Esophagus squamous epithelium (tissue), 5 donors: ENCODE results near the gene ITPK1. TPM values are rescaled to one million over a fixed set of nuclear protein-coding genes. Genes with fewer than 3 reads are reported as not detected.

Experiments used
- DNase-seq: peaks from one replicate; lab custom pipeline; 2025; lab: John Stamatoyannopoulos, UW
- H3K27ac ChIP-seq, 4 donors: fragments of 200-600 bp; sonication (generic); one replicate each; pipeline ENCODE4 v1.5.1; 2016 to 2019; ENCODE audit warnings: mild to moderate bottlenecking in 1 of 4
- H3K27me3 ChIP-seq, 4 donors: fragments of 200-600 bp; sonication (generic); 1 replicate in 3 of 4; 2 replicates in 1 of 4; pipeline versions ENCODE4 v1.5.1 to v1.6.0; 2017 to 2021; ENCODE audit warnings: antibody characterized with exemption in 1 of 4
- H3K36me3 ChIP-seq, 3 donors: fragments of 200-600 bp; sonication (generic); one replicate each; pipeline ENCODE4 v1.5.1; 2016 to 2019
- H3K4me1 ChIP-seq, 3 donors: fragments of 200-600 bp; sonication (generic); one replicate each; pipeline ENCODE4 v1.5.1; 2017 to 2019
- H3K4me3 ChIP-seq, 4 donors: fragments of 200-600 bp; sonication (generic); 1 replicate in 3 of 4; 2 replicates in 1 of 4; pipeline ENCODE4 v1.5.1; 2016 to 2019; ENCODE audit warnings: mild to moderate bottlenecking in 2 of 4, moderate library complexity in 1 of 4
- H3K9me3 ChIP-seq, 3 donors: fragments of 200-600 bp; sonication (generic); one replicate each; pipeline ENCODE4 v1.5.1; 2016 to 2019
- CTCF ChIP-seq, 6 experiments: fragments of 450-650 bp in 4 of 6; fragments of 200-600 bp in 2 of 6; sonication (generic) in 2 of 6; IDR thresholded peaks; one replicate each; pipeline ENCODE4 v1.5.1; 2016 to 2019; ENCODE audit warnings: antibody characterized with exemption in 6 of 6, mild to moderate bottlenecking in 4 of 6, moderate library complexity in 4 of 6
- POLR2A ChIP-seq, 4 donors: fragments of 450-650 bp; IDR thresholded peaks; one replicate each; pipeline ENCODE4 v1.6.1; 2017; ENCODE audit warnings: antibody characterized with exemption in 4 of 4, mild to moderate bottlenecking in 4 of 4, moderate library complexity in 3 of 4
- WGBS, 2 donors: methylation state at CpG; one replicate each; pipeline ENCODE4 v1.1.5; 2018; 5-methylcytosine and 5-hydroxymethylcytosine counted together
- intact Hi-C: fragments of 100-400 bp; cut with DNase I; formaldehyde crosslinking; loops from one replicate; pipeline ENCODE4 v1.15.0; 2022
- total RNA-seq, 4 donors: library from RNA; depleted of rRNA; stranded (reverse); fragments of >200 nt; gene quantifications; one replicate each; pipeline ENCODE4 v1.1.0, GENCODE V29; 2016
- donor health status: DM: yes; HTN: yes; CAD: no.

ITPK1 gene
- total RNA-seq, 4 donors from 2014 or later = 14.2 to 34.5 (median 25.8) TPM

DNA sequence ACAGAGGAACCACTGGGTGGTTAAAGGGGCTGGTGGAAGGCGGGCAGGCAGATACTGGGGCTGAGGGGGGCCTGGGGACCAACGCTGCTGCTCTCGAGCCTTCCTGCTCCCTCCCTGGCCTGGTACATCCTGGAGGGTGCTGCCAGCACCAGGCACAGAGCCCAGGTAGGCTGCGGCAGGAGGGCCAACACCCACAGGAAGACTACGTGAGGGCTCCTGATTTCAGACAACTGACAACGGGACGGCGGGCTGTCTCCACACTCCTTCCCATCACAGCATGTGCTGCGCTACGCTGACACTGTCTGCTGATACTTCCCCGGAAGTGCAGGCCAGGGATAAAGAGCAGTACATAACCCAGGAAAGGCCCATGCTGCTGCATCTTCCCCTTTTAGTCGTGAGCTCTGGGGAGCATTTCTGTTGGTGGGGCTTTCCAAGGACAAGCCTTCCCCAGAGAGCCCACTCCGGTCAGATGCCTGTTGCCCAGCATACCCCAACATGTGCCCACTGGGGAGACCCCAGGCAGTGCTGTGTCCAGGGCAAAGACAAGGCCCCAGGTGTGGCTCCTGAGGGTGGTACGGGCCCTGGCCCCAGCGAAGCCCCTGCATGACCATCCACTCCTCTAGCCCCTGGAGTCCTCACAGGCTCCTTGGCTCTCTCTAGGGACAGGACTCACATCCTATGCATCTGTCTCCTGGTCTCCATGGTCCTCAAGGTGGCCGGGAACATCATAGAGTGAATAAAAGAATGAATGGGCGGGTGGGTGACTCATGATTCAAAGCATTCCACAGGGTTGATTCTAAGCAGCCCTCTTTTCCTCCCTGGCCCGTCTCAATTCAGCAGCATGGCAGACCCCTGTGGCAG lies 154.8 kb downstream of the ITPK1 start:
- 61 to 93% methylated on average over 3 to 6 of the region's 18 CpGs for WGBS, 2 donors

DNA sequence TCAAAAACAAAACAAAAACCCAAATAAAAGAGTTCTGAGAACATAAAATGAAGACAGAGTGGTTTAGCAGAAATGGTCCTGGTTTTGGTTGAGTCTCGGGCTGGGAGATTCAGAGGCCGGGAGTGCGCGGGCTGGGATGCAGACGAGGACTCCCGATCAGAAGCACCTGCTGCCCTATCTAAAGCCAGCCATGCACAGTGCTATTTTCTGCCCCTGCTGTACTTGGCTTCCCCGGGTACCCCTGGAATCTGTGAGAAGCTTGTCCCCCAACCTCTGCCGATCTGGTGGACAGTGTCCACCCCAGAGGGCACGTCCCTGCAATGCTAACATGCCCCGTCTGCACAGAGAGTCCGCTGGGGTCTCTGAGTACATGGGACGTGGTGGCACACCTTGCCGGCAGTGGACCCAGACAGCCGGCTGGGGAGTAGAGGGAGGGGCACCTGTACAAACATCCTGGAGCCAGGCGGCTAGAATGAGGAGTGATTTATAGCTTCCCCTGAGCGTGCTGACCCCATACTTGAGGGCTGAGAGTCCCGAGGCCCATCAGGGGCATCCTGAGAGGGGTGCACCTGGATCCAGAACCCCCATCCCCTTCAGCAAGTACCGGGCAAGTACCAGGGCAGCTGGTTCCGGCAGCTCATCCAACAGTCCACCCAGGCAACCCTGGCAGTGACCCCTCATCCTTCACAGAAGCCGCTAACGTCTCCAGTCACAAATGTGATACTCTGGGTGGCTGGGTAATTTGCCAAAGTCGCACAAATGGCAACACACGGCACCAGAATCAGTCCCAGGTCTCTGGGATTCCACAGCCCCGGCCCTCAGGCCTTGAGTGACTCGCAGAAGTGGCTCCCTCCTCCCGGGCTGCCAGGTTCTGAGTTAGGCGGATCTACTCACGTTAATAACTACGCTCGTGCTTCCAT lies 155.7 kb downstream of the ITPK1 start:
- 81 to 83% methylated on average over 11 to 13 of the region's 30 CpGs for WGBS, 2 donors
- intact Hi-C loops = no loop called here

More for the DNA sequence above, 154.8 kb downstream of the ITPK1 start:
- H3K9me3 ChIP-seq = no peaks in the 10 kb centered on the region
- no peaks in the 10 kb centered on the region for H3K27me3 ChIP-seq
- H3K4me1 ChIP-seq = peaks cover 0 to 16% (median 6%) of the 10 kb centered on the region in 3 donors
- TF ChIP-seq CTCF (IDR thresholded peaks at IDR 0.05) (no peak), POLR2A (IDR thresholded peaks at IDR 0.05) (no peak)
- H3K4me3 ChIP-seq = no peak overlapping the region
- intact Hi-C loops = no loop called here
- peaks cover 0 to 63% (median 4%) of the 10 kb centered on the region in 3 donors for H3K36me3 ChIP-seq
- H3K27ac ChIP-seq = no peak overlapping the region
- no peak for DNase-seq

DNA sequence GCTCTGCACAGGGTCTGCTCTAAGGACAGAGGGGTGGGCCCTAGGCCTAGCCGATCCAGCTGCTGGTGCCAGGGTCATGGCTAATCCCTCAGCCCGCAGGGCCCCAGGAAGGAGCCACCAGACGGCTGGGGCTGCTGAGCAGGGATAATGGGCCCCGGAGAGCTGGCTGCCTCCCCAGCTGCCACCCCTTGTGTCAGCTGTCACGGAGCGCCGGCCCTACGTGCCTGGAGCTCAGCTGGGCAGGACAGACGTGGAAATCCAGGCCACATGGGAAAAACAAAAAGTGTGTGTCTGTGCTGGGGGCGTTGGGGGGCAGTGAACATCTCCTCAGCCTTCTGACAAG lies 156.6 kb downstream of the ITPK1 start:
- no peaks in the 10 kb centered on the region for H3K27me3 ChIP-seq
- intact Hi-C loops = no loop called here
- WGBS, 2 donors = 71% methylated on average over 7 of the region's 10 CpGs; no CpG with 5 or more reads in 1 of the 2 donors
- H3K4me3 ChIP-seq = no peak overlapping the region
- H3K4me1 ChIP-seq = peaks cover 0 to 15% (median 3%) of the 10 kb centered on the region in 3 donors
- no peaks in the 10 kb centered on the region for H3K9me3 ChIP-seq
- H3K36me3 ChIP-seq = peaks cover 0 to 64% (median 4%) of the 10 kb centered on the region in 3 donors
- DNase-seq = no peak
- H3K27ac ChIP-seq = peak overlapping the region in 2 of 4 donors; percentile 18 to 44
- TF ChIP-seq POLR2A (IDR thresholded peaks at IDR 0.05) = no peak
- TF ChIP-seq CTCF (IDR thresholded peaks at IDR 0.05) = no peak

More for the DNA sequence above, 155.7 kb downstream of the ITPK1 start:
- no peak overlapping the region for H3K4me3 ChIP-seq
- TF ChIP-seq POLR2A (IDR thresholded peaks at IDR 0.05) (no peak), CTCF (IDR thresholded peaks at IDR 0.05) (no peak)
- peaks cover 0 to 64% (median 4%) of the 10 kb centered on the region in 3 donors for H3K36me3 ChIP-seq
- no peaks in the 10 kb centered on the region for H3K9me3 ChIP-seq
- H3K27me3 ChIP-seq = no peaks in the 10 kb centered on the region
- peaks cover 0 to 15% (median 6%) of the 10 kb centered on the region in 3 donors for H3K4me1 ChIP-seq
- DNase-seq = no peak
- H3K27ac ChIP-seq = peak overlapping the region in 1 of 4 donors; percentile 18

- TF ChIP-seq CTCF (IDR thresholded peaks at IDR 0.05) (no peak), POLR2A (IDR thresholded peaks at IDR 0.05) (no peak)
- Histone ChIP-seq H3K4me3 (no peak overlapping the region), H3K27me3 (no peaks in the 10 kb centered on the region), H3K36me3 (peaks cover 0 to 65% (median 4%) of the 10 kb centered on the region in 3 donors), H3K9me3 (no peaks in the 10 kb centered on the region), H3K4me1 (peaks cover 0 to 13% (median 0%) of the 10 kb centered on the region in 3 donors), H3K27ac (peak overlapping the region in 2 of 4 donors; percentile 18 to 44)
- intact Hi-C loops = no loop called here
- DNase-seq = no peak
- WGBS, 2 donors = 85 to 88% methylated on average over 4 to 12 of the region's 22 CpGs
Observed at GRCh38 chr14:92958373-92959188, 157.1 kb downstream of the ITPK1 start.
